ENCODE results near the gene MMP2.

The MMP2 gene

GRCh38 chr16:55444754-55445485 is 34.1 kb upstream of the MMP2 start:
- Histone ChIP-seq H3K4me3 (ENCODE audit: insufficient read depth, low read depth, low read length) (no peak overlapping the region), H3K4me1 (ENCODE audit: control insufficient read depth, insufficient read depth, low read length) (no peaks in the 10 kb centered on the region), H3K36me3 (ENCODE audit: control insufficient read depth, insufficient read depth, low read length) (no peaks in the 10 kb centered on the region), H3K27me3 (ENCODE audit: control insufficient read depth, insufficient read depth, low read length, poor library complexity, severe bottlenecking) (no peaks in the 10 kb centered on the region), H3K9me3 (ENCODE audit: control insufficient read depth, low read length) (no peaks in the 10 kb centered on the region), H3K27ac (ENCODE audit: insufficient read depth, low read depth, low read length, poor library complexity, severe bottlenecking) (no peak overlapping the region)
- WGBS, 2 experiments, result 90 to 92% methylated on average over 8 of the region's 8 CpGs

DNA sequence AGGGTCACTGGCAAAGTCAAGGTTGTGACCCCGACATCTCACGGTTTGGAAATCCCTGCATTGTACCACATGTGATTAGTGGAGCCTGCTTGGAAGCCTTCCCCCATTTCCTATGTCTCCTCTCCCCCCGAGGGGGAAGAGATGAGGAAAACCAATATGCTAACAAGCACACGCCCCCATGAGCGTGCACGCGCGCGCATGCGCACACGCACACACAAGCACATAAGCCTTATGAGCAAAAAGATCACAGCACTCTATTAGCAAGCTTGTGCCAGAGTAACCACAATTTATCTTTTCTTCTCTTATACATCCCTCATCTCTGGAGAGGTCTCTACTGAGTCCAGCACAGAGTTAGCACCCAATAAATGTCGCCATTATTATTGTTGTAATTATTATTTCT is 31.8 kb upstream of the MMP2 start:
- Histone ChIP-seq H3K9me3 (ENCODE audit: control insufficient read depth, low read length) (no peaks in the 10 kb centered on the region), H3K4me1 (ENCODE audit: control insufficient read depth, insufficient read depth, low read length) (no peaks in the 10 kb centered on the region), H3K27ac (ENCODE audit: insufficient read depth, low read depth, low read length, poor library complexity, severe bottlenecking) (no peak overlapping the region), H3K36me3 (ENCODE audit: control insufficient read depth, insufficient read depth, low read length) (no peaks in the 10 kb centered on the region), H3K4me3 (ENCODE audit: insufficient read depth, low read depth, low read length) (no peak overlapping the region), H3K27me3 (ENCODE audit: control insufficient read depth, insufficient read depth, low read length, poor library complexity, severe bottlenecking) (no peaks in the 10 kb centered on the region)
- WGBS, 2 experiments, result 96% methylated on average over 11 of the region's 12 CpGs

GRCh38 chr16:55452996-55453395 is 26.0 kb upstream of the MMP2 start:
- Histone ChIP-seq H3K27me3 (ENCODE audit: control insufficient read depth, insufficient read depth, low read length, poor library complexity, severe bottlenecking) (no peaks in the 10 kb centered on the region), H3K4me1 (ENCODE audit: control insufficient read depth, insufficient read depth, low read length) (no peaks in the 10 kb centered on the region), H3K4me3 (ENCODE audit: insufficient read depth, low read depth, low read length) (no peak overlapping the region), H3K36me3 (ENCODE audit: control insufficient read depth, insufficient read depth, low read length) (no peaks in the 10 kb centered on the region), H3K9me3 (ENCODE audit: control insufficient read depth, low read length) (no peaks in the 10 kb centered on the region), H3K27ac (ENCODE audit: insufficient read depth, low read depth, low read length, poor library complexity, severe bottlenecking) (no peak overlapping the region)
- WGBS, 2 experiments, result 95 to 98% methylated on average over 1 of the region's 2 CpGs

GRCh38 chr16:55453909-55454308 is 25.1 kb upstream of the MMP2 start:
- 89 to 92% methylated on average over 2 of the region's 2 CpGs for WGBS, 2 experiments
- H3K9me3 ChIP-seq (ENCODE audit: control insufficient read depth, low read length), result no peaks in the 10 kb centered on the region
- H3K4me3 ChIP-seq (ENCODE audit: insufficient read depth, low read depth, low read length), result no peak overlapping the region
- no peaks in the 10 kb centered on the region for H3K27me3 ChIP-seq (ENCODE audit: control insufficient read depth, insufficient read depth, low read length, poor library complexity, severe bottlenecking)
- no peaks in the 10 kb centered on the region for H3K4me1 ChIP-seq (ENCODE audit: control insufficient read depth, insufficient read depth, low read length)
- H3K27ac ChIP-seq (ENCODE audit: insufficient read depth, low read depth, low read length, poor library complexity, severe bottlenecking), result no peak overlapping the region
- no peaks in the 10 kb centered on the region for H3K36me3 ChIP-seq (ENCODE audit: control insufficient read depth, insufficient read depth, low read length)

DNA sequence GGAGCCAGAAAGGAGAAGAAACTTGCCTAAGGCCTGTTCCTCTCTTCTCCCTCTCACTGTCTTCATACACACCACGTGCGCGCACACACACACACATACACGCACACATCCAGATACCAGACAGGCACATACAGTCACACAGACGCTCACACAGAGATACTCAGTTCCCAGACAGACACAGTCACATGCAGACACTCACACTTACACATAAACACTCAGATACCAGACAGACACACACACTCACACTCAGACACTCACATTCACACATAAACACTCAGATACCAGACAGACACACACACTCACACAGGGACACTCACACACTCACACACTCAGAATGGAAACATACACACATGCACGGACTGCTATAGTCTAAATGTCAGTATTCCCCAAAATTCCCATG is 24.1 kb upstream of the MMP2 start:
- H3K27me3 ChIP-seq (ENCODE audit: control insufficient read depth, insufficient read depth, low read length, poor library complexity, severe bottlenecking), result no peaks in the 10 kb centered on the region
- no peaks in the 10 kb centered on the region for H3K4me1 ChIP-seq (ENCODE audit: control insufficient read depth, insufficient read depth, low read length)
- 81 to 84% methylated on average over 6 of the region's 6 CpGs for WGBS, 2 experiments
- H3K9me3 ChIP-seq (ENCODE audit: control insufficient read depth, low read length), result no peaks in the 10 kb centered on the region
- no peak overlapping the region for H3K4me3 ChIP-seq (ENCODE audit: insufficient read depth, low read depth, low read length)
- no peak overlapping the region for H3K27ac ChIP-seq (ENCODE audit: insufficient read depth, low read depth, low read length, poor library complexity, severe bottlenecking)
- H3K36me3 ChIP-seq (ENCODE audit: control insufficient read depth, insufficient read depth, low read length), result no peaks in the 10 kb centered on the region

- H3K4me1 ChIP-seq (ENCODE audit: control insufficient read depth, insufficient read depth, low read length), result peaks cover 3% of the 10 kb centered on the region
- H3K9me3 ChIP-seq (ENCODE audit: control insufficient read depth, low read length), result no peaks in the 10 kb centered on the region
- no peak overlapping the region for H3K4me3 ChIP-seq (ENCODE audit: insufficient read depth, low read depth, low read length)
- H3K27me3 ChIP-seq (ENCODE audit: control insufficient read depth, insufficient read depth, low read length, poor library complexity, severe bottlenecking), result no peaks in the 10 kb centered on the region
- H3K27ac ChIP-seq (ENCODE audit: insufficient read depth, low read depth, low read length, poor library complexity, severe bottlenecking), result no peak overlapping the region
- WGBS, 2 experiments, result 85 to 96% methylated on average over 5 to 6 of the region's 6 CpGs
- no peaks in the 10 kb centered on the region for H3K36me3 ChIP-seq (ENCODE audit: control insufficient read depth, insufficient read depth, low read length)
Observed at GRCh38 chr16:55462241-55462640, 16.8 kb upstream of the MMP2 start.

- no peaks in the 10 kb centered on the region for H3K27me3 ChIP-seq (ENCODE audit: control insufficient read depth, insufficient read depth, low read length, poor library complexity, severe bottlenecking)
- peaks cover 3% of the 10 kb centered on the region for H3K4me1 ChIP-seq (ENCODE audit: control insufficient read depth, insufficient read depth, low read length)
- no peak overlapping the region for H3K27ac ChIP-seq (ENCODE audit: insufficient read depth, low read depth, low read length, poor library complexity, severe bottlenecking)
- H3K36me3 ChIP-seq (ENCODE audit: control insufficient read depth, insufficient read depth, low read length), result no peaks in the 10 kb centered on the region
- 68 to 71% methylated on average over 4 of the region's 4 CpGs for WGBS, 2 experiments
- H3K9me3 ChIP-seq (ENCODE audit: control insufficient read depth, low read length), result no peaks in the 10 kb centered on the region
- no peak overlapping the region for H3K4me3 ChIP-seq (ENCODE audit: insufficient read depth, low read depth, low read length)
Observed at GRCh38 chr16:55464375-55464774, 14.6 kb upstream of the MMP2 start.

- Histone ChIP-seq H3K4me3 (ENCODE audit: insufficient read depth, low read depth, low read length) (no peak overlapping the region), H3K36me3 (ENCODE audit: control insufficient read depth, insufficient read depth, low read length) (no peaks in the 10 kb centered on the region), H3K27me3 (ENCODE audit: control insufficient read depth, insufficient read depth, low read length, poor library complexity, severe bottlenecking) (no peaks in the 10 kb centered on the region), H3K9me3 (ENCODE audit: control insufficient read depth, low read length) (no peaks in the 10 kb centered on the region), H3K27ac (ENCODE audit: insufficient read depth, low read depth, low read length, poor library complexity, severe bottlenecking) (no peak overlapping the region), H3K4me1 (ENCODE audit: control insufficient read depth, insufficient read depth, low read length) (peaks cover 3% of the 10 kb centered on the region)
- 35 to 36% methylated on average over 19 of the region's 19 CpGs for WGBS, 2 experiments
Observed at GRCh38 chr16:55465077-55465896, 13.7 kb upstream of the MMP2 start.

GRCh38 chr16:55466209-55466608 is 12.8 kb upstream of the MMP2 start:
- H3K36me3 ChIP-seq (ENCODE audit: control insufficient read depth, insufficient read depth, low read length), result no peaks in the 10 kb centered on the region
- H3K4me1 ChIP-seq (ENCODE audit: control insufficient read depth, insufficient read depth, low read length), result peaks cover 7% of the 10 kb centered on the region
- WGBS, 2 experiments, result 87 to 93% methylated on average over 4 of the region's 4 CpGs
- no peaks in the 10 kb centered on the region for H3K27me3 ChIP-seq (ENCODE audit: control insufficient read depth, insufficient read depth, low read length, poor library complexity, severe bottlenecking)
- H3K27ac ChIP-seq (ENCODE audit: insufficient read depth, low read depth, low read length, poor library complexity, severe bottlenecking), result no peak overlapping the region
- H3K4me3 ChIP-seq (ENCODE audit: insufficient read depth, low read depth, low read length), result no peak overlapping the region
- H3K9me3 ChIP-seq (ENCODE audit: control insufficient read depth, low read length), result no peaks in the 10 kb centered on the region

- 79 to 92% methylated on average over 3 of the region's 3 CpGs for WGBS, 2 experiments
- no peaks in the 10 kb centered on the region for H3K36me3 ChIP-seq (ENCODE audit: control insufficient read depth, insufficient read depth, low read length)
- no peak overlapping the region for H3K27ac ChIP-seq (ENCODE audit: insufficient read depth, low read depth, low read length, poor library complexity, severe bottlenecking)
- no peaks in the 10 kb centered on the region for H3K27me3 ChIP-seq (ENCODE audit: control insufficient read depth, insufficient read depth, low read length, poor library complexity, severe bottlenecking)
- H3K4me1 ChIP-seq (ENCODE audit: control insufficient read depth, insufficient read depth, low read length), result peaks cover 7% of the 10 kb centered on the region
- H3K9me3 ChIP-seq (ENCODE audit: control insufficient read depth, low read length), result no peaks in the 10 kb centered on the region
- H3K4me3 ChIP-seq (ENCODE audit: insufficient read depth, low read depth, low read length), result no peak overlapping the region
Observed at GRCh38 chr16:55467898-55468297, 11.1 kb upstream of the MMP2 start.
